AG04450 (cell line): ENCODE measurements around the gene ZNF579. TPM values are rescaled to one million over a fixed set of nuclear protein-coding genes. Genes with fewer than 3 reads are reported as not detected.
A peak's percentile ranks its signal among the peaks of the same experiment; 100 is the strongest.

Experiments
- CTCF ChIA-PET: fragments of 300-600, 350-600 bp; formaldehyde crosslinking; extraction: SDS; loops from one replicate; lab custom pipeline; 2022; ENCODE audit warnings: antibody characterized with exemption, inconsistent platforms; lab: Charles Lee
- POLR2A ChIA-PET: fragments of 350-600 bp; formaldehyde crosslinking; extraction: SDS; loops from one replicate; lab custom pipeline; 2021; ENCODE audit warnings: antibody characterized with exemption, inconsistent platforms; lab: Yijun Ruan, JAX
- DNase-seq: peaks from one replicate; pipeline ENCODE4 v3.0.0-alpha.2; 2011; ENCODE audit warnings: low read depth, low spot score
- H3K27ac ChIP-seq: one replicate; pipeline ENCODE4 v1.5.1; 2012; ENCODE audit warnings: low read depth, low read length, control low read depth
- H3K27me3 ChIP-seq: one replicate; pipeline ENCODE4 v1.6.0; 2012; ENCODE audit warnings: low read length; ENCODE audit not compliant: control insufficient read depth, insufficient read depth
- H3K4me3 ChIP-seq: 2 replicates; pipeline ENCODE4 v1.5.1; 2011; ENCODE audit warnings: mild to moderate bottlenecking, low read depth, low read length, control low read depth
- H3K9me3 ChIP-seq: 2 replicates; pipeline ENCODE4 v1.5.1; 2012; ENCODE audit warnings: low read length; ENCODE audit not compliant: control insufficient read depth, insufficient read depth
- CTCF ChIP-seq: IDR thresholded peaks from 2 replicates; pipeline ENCODE4 v1.5.1; 2011; ENCODE audit warnings: low read depth, low read length, control low read depth, inconsistent platforms
- polyA plus RNA-seq: library from polyadenylated mRNA; depleted of rRNA; stranded (reverse); fragments of >200 nt; gene quantifications from 2 replicates; pipeline ENCODE4 v1.2.3, GENCODE V29; 2011

ZNF579 gene
- polyA plus RNA-seq, 1 experiment, result 4.2 TPM

GRCh38 chr19:55605207-55605636, 24.6 kb upstream of the ZNF579 start:
- no peak for TF ChIP-seq CTCF
- H3K27me3 ChIP-seq, result no peaks in the 10 kb centered on the region
- H3K4me3 ChIP-seq, result peak overlapping the region; percentile 73
- ChIA-PET POLR2A (interaction anchor here (0.6 to 1.2 kb wide), 7 partner anchors 21 to 120 kb away, joined by 3 to 5 read pairs (median 4); partner anchors contain the start of gene NAT14), CTCF (interaction anchor here (0.7 to 3.8 kb wide), 12 partner anchors 15 to 187 kb away, joined by 3 to 29 read pairs (median 8); no protein-coding TSS in a partner anchor)
- peak overlapping the region; percentile 88 for H3K27ac ChIP-seq
- DNase-seq, result peak; percentile 94
- H3K9me3 ChIP-seq, result peaks cover 18% of the 10 kb centered on the region

GRCh38 chr19:55603581-55604292, 23.1 kb upstream of the ZNF579 start:
- H3K27ac ChIP-seq, result peak overlapping the region; percentile 88
- CTCF ChIA-PET, result interaction anchor here (3.8 kb wide), 1 partner anchor 136 kb away, joined by 17 read pairs; no protein-coding TSS in a partner anchor
- POLR2A ChIA-PET, result interaction anchor here (0.6 to 1.2 kb wide), 2 partner anchors 27 to 31 kb away, joined by 5 to 10 read pairs; no protein-coding TSS in a partner anchor
- no peaks in the 10 kb centered on the region for H3K27me3 ChIP-seq
- H3K9me3 ChIP-seq, result peaks cover 13% of the 10 kb centered on the region; the same call in 1 of the 2 replicates
- no peak overlapping the region for H3K4me3 ChIP-seq
- no peak for TF ChIP-seq CTCF
- DNase-seq, result no peak

DNA sequence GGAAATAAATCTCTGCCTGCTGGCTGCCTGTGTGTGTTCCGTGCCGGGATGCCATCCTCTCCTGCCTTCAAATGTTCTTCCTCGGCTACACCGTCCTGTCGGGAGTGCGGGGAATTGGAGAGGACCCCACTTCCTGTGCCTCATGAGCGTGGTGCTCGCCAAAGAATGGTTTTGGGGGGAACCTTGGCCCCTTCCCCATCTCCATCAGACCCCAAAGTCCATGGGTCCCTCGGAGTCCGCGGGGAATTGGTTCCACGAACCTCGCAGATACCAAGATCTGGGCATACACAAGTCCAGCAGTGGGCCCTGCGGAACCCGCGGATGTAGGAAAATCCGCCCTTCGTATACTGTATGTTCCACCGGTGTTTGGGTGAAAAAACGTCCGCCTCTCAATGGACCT, 22.5 kb upstream of the ZNF579 start:
- peaks cover 13% of the 10 kb centered on the region; the same call in 1 of the 2 replicates for H3K9me3 ChIP-seq
- no peak for DNase-seq
- H3K27me3 ChIP-seq, result no peaks in the 10 kb centered on the region
- POLR2A ChIA-PET, result no interaction called here
- CTCF ChIA-PET, result no interaction called here
- H3K27ac ChIP-seq, result no peak overlapping the region
- no peak for TF ChIP-seq CTCF
- no peak overlapping the region for H3K4me3 ChIP-seq

- peaks cover 16% of the 10 kb centered on the region; the same call in 1 of the 2 replicates for H3K9me3 ChIP-seq
- CTCF ChIA-PET, result interaction anchor here (0.5 kb wide), 1 partner anchor 574 kb away, joined by 4 read pairs; the partner anchor contains the start of gene GALP
- TF ChIP-seq CTCF, result no peak
- H3K27ac ChIP-seq, result no peak overlapping the region
- POLR2A ChIA-PET, result no interaction called here
- H3K4me3 ChIP-seq, result no peak overlapping the region
- DNase-seq, result no peak
- H3K27me3 ChIP-seq, result no peaks in the 10 kb centered on the region
Measured at GRCh38 chr19:55602104-55603001, 21.7 kb upstream of the ZNF579 start.
